HepG2 (cell line): Measurements from ENCODE around the gene LLGL2. TPM values are rescaled to one million over a fixed set of nuclear protein-coding genes. Genes with fewer than 3 reads are reported as not detected.

Experiments
- FOXJ3 ChIP-seq: sonication (generic); formaldehyde crosslinking; IDR thresholded peaks from 2 replicates; pipeline ENCODE4 v1.4.0; 2020; ENCODE audit warnings: missing genetic modification reagents, mild to moderate bottlenecking, borderline replicate concordance
- FOXO1 ChIP-seq: sonication (generic); formaldehyde crosslinking; IDR thresholded peaks from 2 replicates; pipeline ENCODE4 v1.4.0; 2020; ENCODE audit warnings: missing genetic modification reagents
- KAT7 ChIP-seq: IDR thresholded peaks from 2 replicates; pipeline ENCODE4 v1.6.1; 2018; ENCODE audit warnings: borderline replicate concordance, missing compliant biosample characterization
- KDM4B ChIP-seq: sonication (generic); formaldehyde crosslinking; IDR thresholded peaks from 2 replicates; pipeline ENCODE4 v1.4.0; 2020; ENCODE audit warnings: missing genetic modification reagents
- NFYB ChIP-seq: sonication (generic); formaldehyde crosslinking; IDR thresholded peaks from 2 replicates; pipeline ENCODE4 v1.4.0; 2020; ENCODE audit warnings: missing genetic modification reagents
- RARA ChIP-seq: IDR thresholded peaks from 2 replicates; pipeline ENCODE4 v1.6.1; 2016; ENCODE audit warnings: missing genetic modification reagents, missing compliant biosample characterization
- RFXANK ChIP-seq: IDR thresholded peaks from 2 replicates; pipeline ENCODE4 v1.6.1; 2016
- RXRA ChIP-seq: sonication (generic); formaldehyde crosslinking; IDR thresholded peaks from 2 replicates; pipeline ENCODE4 v1.5.1; 2020; ENCODE audit warnings: missing genetic modification reagents
- SOX13 ChIP-seq, 3 experiments: fragments of 450-650 bp in 1 of 3; sonication (generic) in 1 of 3; formaldehyde crosslinking in 1 of 3; IDR thresholded peaks in 2 of 3; conservative IDR thresholded peaks in 1 of 3; 2 replicates each; pipeline versions ENCODE4 v1.5.0 to v1.6.1; 2016 to 2020; ENCODE audit warnings: antibody characterized with exemption in 1 of 3, mild to moderate bottlenecking in 1 of 3, missing compliant biosample characterization in 1 of 3, missing genetic modification reagents in 1 of 3, moderate library complexity in 1 of 3
- SOX5 ChIP-seq: IDR thresholded peaks from 2 replicates; pipeline ENCODE4 v1.6.1; 2016; ENCODE audit warnings: borderline replicate concordance
- TCF12 ChIP-seq, 2 experiments: fragments of 450-650 bp in 1 of 2; sonication (generic) in 1 of 2; formaldehyde crosslinking in 1 of 2; IDR thresholded peaks; 2 replicates each; pipeline versions ENCODE4 v1.6.1 to v1.8.0; 2017 to 2022; ENCODE audit warnings: antibody characterized with exemption in 1 of 2, mild to moderate bottlenecking in 1 of 2, missing genetic modification reagents in 1 of 2, moderate library complexity in 1 of 2
- ZFYVE20 ChIP-seq: sonication (generic); formaldehyde crosslinking; IDR thresholded peaks from 2 replicates; pipeline ENCODE4 v1.8.0; 2023; ENCODE audit warnings: low read depth, mild to moderate bottlenecking, moderate library complexity, missing genetic modification reagents, borderline replicate concordance
- ZMYM3 ChIP-seq: sonication (generic); formaldehyde crosslinking; IDR thresholded peaks from 2 replicates; pipeline ENCODE4 v1.5.1; 2020; ENCODE audit warnings: mild to moderate bottlenecking, missing genetic modification reagents
- ZNF20 ChIP-seq: sonication (generic); formaldehyde crosslinking; IDR thresholded peaks from 2 replicates; pipeline ENCODE4 v1.4.0; 2020; ENCODE audit warnings: mild to moderate bottlenecking, moderate library complexity, missing genetic modification reagents
- ZNF451 ChIP-seq: sonication (generic); formaldehyde crosslinking; IDR thresholded peaks from 2 replicates; pipeline ENCODE4 v1.5.0; 2020; ENCODE audit warnings: mild to moderate bottlenecking, missing genetic modification reagents
- ZNF780A ChIP-seq: sonication (generic); formaldehyde crosslinking; IDR thresholded peaks from 2 replicates; pipeline ENCODE4 v1.8.0; 2022; ENCODE audit warnings: mild to moderate bottlenecking, missing genetic modification reagents, moderate library complexity
- polyA plus RNA-seq, 8 experiments: library from polyadenylated mRNA; depleted of rRNA in 3 of 8; stranded (reverse) in 7 of 8; unstranded in 1 of 8; fragments of >200 nt; fragmentation: Illumina TruSeq in 4 of 8; extraction: Trizol in 4 of 8; gene quantifications; 2 replicates each; pipeline versions ENCODE4 v1.2.1 to v1.2.3, GENCODE V29; 2011 to 2016; ENCODE audit warnings: low read depth in 4 of 8, missing spikeins in 1 of 8, mixed read lengths in 1 of 8; ENCODE audit not compliant: insufficient read depth in 1 of 8
- total RNA-seq, 5 experiments: library from RNA; depleted of rRNA; stranded (reverse); fragments of >200 nt; fragmentation: Illumina TruSeq; extraction: Trizol; gene quantifications; 2 replicates each; pipeline ENCODE4 v1.2.3, GENCODE V29; 2016; ENCODE audit warnings: low read depth in 1 of 5
- TF ChIP-seq, protein P1 (sequence below): sonication (generic); formaldehyde crosslinking; IDR thresholded peaks from one replicate; pipeline ENCODE4 v1.5.1; 2020; ENCODE audit warnings: mild to moderate bottlenecking, missing genetic modification reagents; ENCODE audit errors: not compliant biosample characterization
- TF ChIP-seq, protein P2 (sequence below): sonication (generic); formaldehyde crosslinking; IDR thresholded peaks from 2 replicates; pipeline ENCODE4 v1.4.0; 2020; ENCODE audit warnings: missing genetic modification reagents, borderline replicate concordance

Gene LLGL2
- total and polyA plus RNA-seq, 2 of the 13 experiments (the other 11 are each of a cell fraction or from before 2014, with no cell fraction given), result 83.0 to 86.7 TPM

DNA sequence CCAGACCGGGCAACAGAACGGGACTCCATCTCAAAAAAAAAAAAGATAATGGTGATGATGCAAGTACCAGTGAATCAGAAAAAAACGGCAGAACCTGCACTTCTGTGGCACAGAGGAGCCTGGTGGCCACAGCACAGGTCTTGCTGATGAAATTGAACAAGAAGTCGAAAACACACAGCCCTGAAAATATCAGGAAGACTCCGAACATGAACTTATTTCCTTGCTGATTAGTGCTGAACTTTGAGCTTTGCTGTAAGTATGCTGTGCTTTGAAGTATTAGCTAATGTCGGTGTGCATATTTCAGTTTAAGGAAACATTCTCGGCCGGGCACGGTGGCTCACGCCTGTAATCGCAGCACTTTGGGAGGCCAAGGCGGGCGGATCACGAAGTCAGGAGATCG is 51.2 kb downstream of the LLGL2 start (continued):
- TF ChIP-seq ZNF780A (CRISPR knock-in tag), result no peak
- TF ChIP-seq FOXO1, result peak; percentile 58; the same call in 1 of the 2 replicates
- TF ChIP-seq RXRA (CRISPR knock-in tag), result peak; percentile 14; the same call in 1 of the 2 replicates
- TF ChIP-seq SOX5 (CRISPR knock-in tag), result peak; percentile 52; the same call in 1 of the 2 replicates
- TF ChIP-seq KDM4B (CRISPR knock-in tag), result no peak
- TF ChIP-seq RARA (CRISPR knock-in tag), result peak; percentile 72
- TF ChIP-seq NFYB (CRISPR knock-in tag), result no peak
- no peak for TF ChIP-seq ZFYVE20 (CRISPR knock-in tag)
- peak; percentile 34; the same call in 1 of the 2 replicates for TF ChIP-seq ZMYM3 (CRISPR knock-in tag)
- no peak for TF ChIP-seq TCF12 (IDR thresholded peaks at IDR 0.05)
- no peak for TF ChIP-seq TCF12 (CRISPR knock-in tag; IDR thresholded peaks at IDR 0.05)
- no peak for TF ChIP-seq RFXANK (CRISPR knock-in tag)
- 0 out of 2 replicates have a peak, but pooled peaks have one; percentile 8 for TF ChIP-seq KAT7 (CRISPR knock-in tag)
- TF ChIP-seq, protein P1, sequence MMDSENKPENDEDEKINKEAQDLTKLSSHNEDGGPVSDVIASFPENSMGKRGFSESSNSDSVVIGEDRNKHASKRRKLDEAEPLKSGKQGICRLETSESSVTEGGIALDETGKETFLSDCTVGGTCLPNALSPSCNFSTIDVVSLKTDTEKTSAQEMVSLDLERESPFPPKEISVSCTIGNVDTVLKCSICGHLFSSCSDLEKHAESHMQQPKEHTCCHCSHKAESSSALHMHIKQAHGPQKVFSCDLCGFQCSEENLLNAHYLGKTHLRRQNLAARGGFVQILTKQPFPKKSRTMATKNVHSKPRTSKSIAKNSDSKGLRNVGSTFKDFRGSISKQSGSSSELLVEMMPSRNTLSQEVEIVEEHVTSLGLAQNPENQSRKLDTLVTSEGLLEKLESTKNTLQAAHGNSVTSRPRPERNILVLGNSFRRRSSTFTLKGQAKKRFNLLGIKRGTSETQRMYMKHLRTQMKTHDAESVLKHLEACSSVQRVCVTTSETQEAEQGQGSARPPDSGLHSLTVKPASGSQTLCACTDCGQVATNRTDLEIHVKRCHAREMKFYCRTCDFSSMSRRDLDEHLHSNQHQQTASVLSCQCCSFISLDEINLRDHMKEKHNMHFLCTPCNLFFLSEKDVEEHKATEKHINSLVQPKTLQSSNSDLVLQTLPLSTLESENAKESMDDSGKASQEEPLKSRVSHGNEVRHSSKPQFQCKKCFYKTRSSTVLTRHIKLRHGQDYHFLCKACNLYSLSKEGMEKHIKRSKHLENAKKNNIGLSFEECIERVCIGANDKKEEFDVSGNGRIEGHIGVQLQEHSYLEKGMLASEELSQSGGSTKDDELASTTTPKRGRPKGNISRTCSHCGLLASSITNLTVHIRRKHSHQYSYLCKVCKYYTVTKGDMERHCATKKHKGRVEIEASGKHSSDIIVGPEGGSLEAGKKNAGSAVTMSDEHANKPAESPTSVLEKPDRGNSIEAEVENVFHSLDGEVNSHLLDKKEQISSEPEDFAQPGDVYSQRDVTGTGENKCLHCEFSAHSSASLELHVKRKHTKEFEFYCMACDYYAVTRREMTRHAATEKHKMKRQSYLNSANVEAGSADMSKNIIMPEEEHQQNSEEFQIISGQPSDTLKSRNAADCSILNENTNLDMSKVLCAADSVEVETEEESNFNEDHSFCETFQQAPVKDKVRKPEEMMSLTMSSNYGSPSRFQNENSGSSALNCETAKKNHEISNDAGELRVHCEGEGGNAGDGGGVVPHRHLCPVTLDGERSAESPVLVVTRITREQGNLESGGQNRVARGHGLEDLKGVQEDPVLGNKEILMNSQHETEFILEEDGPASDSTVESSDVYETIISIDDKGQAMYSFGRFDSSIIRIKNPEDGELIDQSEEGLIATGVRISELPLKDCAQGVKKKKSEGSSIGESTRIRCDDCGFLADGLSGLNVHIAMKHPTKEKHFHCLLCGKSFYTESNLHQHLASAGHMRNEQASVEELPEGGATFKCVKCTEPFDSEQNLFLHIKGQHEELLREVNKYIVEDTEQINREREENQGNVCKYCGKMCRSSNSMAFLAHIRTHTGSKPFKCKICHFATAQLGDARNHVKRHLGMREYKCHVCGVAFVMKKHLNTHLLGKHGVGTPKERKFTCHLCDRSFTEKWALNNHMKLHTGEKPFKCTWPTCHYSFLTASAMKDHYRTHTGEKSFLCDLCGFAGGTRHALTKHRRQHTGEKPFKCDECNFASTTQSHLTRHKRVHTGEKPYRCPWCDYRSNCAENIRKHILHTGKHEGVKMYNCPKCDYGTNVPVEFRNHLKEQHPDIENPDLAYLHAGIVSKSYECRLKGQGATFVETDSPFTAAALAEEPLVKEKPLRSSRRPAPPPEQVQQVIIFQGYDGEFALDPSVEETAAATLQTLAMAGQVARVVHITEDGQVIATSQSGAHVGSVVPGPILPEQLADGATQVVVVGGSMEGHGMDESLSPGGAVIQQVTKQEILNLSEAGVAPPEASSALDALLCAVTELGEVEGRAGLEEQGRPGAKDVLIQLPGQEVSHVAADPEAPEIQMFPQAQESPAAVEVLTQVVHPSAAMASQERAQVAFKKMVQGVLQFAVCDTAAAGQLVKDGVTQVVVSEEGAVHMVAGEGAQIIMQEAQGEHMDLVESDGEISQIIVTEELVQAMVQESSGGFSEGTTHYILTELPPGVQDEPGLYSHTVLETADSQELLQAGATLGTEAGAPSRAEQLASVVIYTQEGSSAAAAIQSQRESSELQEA, result no peak
- no peak for TF ChIP-seq ZNF451 (CRISPR knock-in tag)
- TF ChIP-seq, protein P2, sequence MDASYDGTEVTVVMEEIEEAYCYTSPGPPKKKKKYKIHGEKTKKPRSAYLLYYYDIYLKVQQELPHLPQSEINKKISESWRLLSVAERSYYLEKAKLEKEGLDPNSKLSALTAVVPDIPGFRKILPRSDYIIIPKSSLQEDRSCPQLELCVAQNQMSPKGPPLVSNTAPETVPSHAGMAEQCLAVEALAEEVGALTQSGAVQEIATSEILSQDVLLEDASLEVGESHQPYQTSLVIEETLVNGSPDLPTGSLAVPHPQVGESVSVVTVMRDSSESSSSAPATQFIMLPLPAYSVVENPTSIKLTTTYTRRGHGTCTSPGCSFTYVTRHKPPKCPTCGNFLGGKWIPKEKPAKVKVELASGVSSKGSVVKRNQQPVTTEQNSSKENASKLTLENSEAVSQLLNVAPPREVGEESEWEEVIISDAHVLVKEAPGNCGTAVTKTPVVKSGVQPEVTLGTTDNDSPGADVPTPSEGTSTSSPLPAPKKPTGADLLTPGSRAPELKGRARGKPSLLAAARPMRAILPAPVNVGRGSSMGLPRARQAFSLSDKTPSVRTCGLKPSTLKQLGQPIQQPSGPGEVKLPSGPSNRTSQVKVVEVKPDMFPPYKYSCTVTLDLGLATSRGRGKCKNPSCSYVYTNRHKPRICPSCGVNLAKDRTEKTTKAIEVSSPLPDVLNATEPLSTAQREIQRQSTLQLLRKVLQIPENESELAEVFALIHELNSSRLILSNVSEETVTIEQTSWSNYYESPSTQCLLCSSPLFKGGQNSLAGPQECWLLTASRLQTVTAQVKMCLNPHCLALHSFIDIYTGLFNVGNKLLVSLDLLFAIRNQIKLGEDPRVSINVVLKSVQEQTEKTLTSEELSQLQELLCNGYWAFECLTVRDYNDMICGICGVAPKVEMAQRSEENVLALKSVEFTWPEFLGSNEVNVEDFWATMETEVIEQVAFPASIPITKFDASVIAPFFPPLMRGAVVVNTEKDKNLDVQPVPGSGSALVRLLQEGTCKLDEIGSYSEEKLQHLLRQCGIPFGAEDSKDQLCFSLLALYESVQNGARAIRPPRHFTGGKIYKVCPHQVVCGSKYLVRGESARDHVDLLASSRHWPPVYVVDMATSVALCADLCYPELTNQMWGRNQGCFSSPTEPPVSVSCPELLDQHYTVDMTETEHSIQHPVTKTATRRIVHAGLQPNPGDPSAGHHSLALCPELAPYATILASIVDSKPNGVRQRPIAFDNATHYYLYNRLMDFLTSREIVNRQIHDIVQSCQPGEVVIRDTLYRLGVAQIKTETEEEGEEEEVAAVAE (CRISPR knock-in tag), result peak; percentile 50; the same call in 1 of the 2 replicates
- no peak for TF ChIP-seq ZNF20 (CRISPR knock-in tag)
- no peak for TF ChIP-seq SOX13 (IDR thresholded peaks at IDR 0.05)
- peak in 1 of 2 experiments; percentile 65; a peak in 1 of 4 replicates for TF ChIP-seq SOX13 (CRISPR knock-in tag; conservative IDR thresholded peaks at IDR 0.05 in 1 of 2, IDR thresholded peaks at IDR 0.05 in 1 of 2)
- TF ChIP-seq FOXJ3, result peak; percentile 59; the same call in 1 of the 2 replicates
